ENCODE data around the gene GRID2. TPM values are rescaled to one million over a fixed set of nuclear protein-coding genes. Genes with fewer than 3 reads are reported as not detected.

Gene GRID2
- total and polyA plus RNA-seq, 2 of the 13 experiments (the other 11 are each of a cell fraction or from before 2014, with no cell fraction given) = not detected

DNA sequence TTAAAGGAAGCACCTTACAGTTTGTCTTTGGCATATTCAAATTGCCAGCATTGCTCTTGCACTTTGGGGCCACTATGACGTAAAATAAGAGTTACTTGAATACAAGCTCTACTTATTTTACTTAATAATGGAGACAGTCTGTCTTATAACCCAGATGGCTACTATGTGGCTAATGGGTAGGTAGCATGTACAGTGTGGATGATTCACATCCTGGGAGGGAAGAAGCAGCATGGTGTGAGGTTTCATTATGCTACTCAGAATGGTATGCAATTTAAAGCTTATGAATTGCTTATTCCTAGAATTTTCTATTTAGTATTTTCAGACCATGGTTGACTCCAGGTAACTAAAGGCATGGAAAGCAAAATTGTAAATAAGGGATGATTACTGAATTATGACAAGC, 763.0 kb downstream of the GRID2 start:
- Histone ChIP-seq H3K9me3 (ENCODE audit: low read length) (no peaks in the 10 kb centered on the region), H3K4me2 (ENCODE audit: low read depth, low read length) (no peak overlapping the region), H4K20me1 (ENCODE audit: insufficient read depth, low read length) (no peaks in the 10 kb centered on the region), H3K4me3 (replicated peaks in 1 of 3; ENCODE audit: insufficient read depth in 1 of 3, low read depth in 2 of 3, low read length in 3 of 3) (no peak overlapping the region), H3K4me1 (ENCODE audit: insufficient read depth, low read length) (no peaks in the 10 kb centered on the region), H3K27me3 (ENCODE audit: control insufficient read depth in 1 of 2, insufficient read depth in 2 of 2, low read length in 2 of 2) (no peaks in the 10 kb centered on the region; a peak in 1 of 5 replicates), H2AFZ (ENCODE audit: low read length) (no peak overlapping the region), H3K79me2 (ENCODE audit: insufficient read depth, low read length) (no peaks in the 10 kb centered on the region), H3K27ac (ENCODE audit: extremely low read length, insufficient read depth, low read length) (no peak overlapping the region), H3K36me3 (replicated peaks in 1 of 2; ENCODE audit: control insufficient read depth in 1 of 2, insufficient read depth in 2 of 2, low read length in 2 of 2) (no peaks in the 10 kb centered on the region), H3K9ac (ENCODE audit: insufficient read depth, low read depth, low read length) (no peak overlapping the region)
- ChIA-PET CTCF (ENCODE audit: low intra/inter-chr PET ratio, low total read pairs) (no interaction called here), POLR2A (no interaction called here)
- ATAC-seq (no peak), FAIRE-seq (no peak), DNase-seq (ENCODE audit: low spot score) (no peak)
- TF ChIP-seq RFXAP (CRISPR knock-in tag; IDR thresholded peaks at IDR 0.05; ENCODE audit: borderline replicate concordance) (no peak), MEIS2 (CRISPR knock-in tag; IDR thresholded peaks at IDR 0.05) (no peak), ISX (CRISPR knock-in tag; conservative IDR thresholded peaks at IDR 0.05) (no peak), MZF1 (CRISPR knock-in tag; IDR thresholded peaks at IDR 0.05; ENCODE audit: borderline replicate concordance) (no peak), ZHX1 (CRISPR knock-in tag; IDR thresholded peaks at IDR 0.05; ENCODE audit: low read depth) (no peak), TCF7 (IDR thresholded peaks at IDR 0.05; ENCODE audit: low read depth) (no peak), RFX1 (IDR thresholded peaks at IDR 0.05) (no peak)
- TF ChIP-seq, protein P1, sequence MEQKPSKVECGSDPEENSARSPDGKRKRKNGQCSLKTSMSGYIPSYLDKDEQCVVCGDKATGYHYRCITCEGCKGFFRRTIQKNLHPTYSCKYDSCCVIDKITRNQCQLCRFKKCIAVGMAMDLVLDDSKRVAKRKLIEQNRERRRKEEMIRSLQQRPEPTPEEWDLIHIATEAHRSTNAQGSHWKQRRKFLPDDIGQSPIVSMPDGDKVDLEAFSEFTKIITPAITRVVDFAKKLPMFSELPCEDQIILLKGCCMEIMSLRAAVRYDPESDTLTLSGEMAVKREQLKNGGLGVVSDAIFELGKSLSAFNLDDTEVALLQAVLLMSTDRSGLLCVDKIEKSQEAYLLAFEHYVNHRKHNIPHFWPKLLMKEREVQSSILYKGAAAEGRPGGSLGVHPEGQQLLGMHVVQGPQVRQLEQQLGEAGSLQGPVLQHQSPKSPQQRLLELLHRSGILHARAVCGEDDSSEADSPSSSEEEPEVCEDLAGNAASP (CRISPR knock-in tag; IDR thresholded peaks at IDR 0.05; ENCODE audit: borderline replicate concordance) = no peak
- WGBS (ENCODE audit: low lambda C conversion rate) = 7% methylated on average over 1 of the region's 1 CpG
- intact Hi-C loops (cut with micrococcal nuclease; ENCODE audit: unreplicated experiment) (no loop called here), in situ Hi-C loops (cut with HindIII; ENCODE audit: extremely low pct_ligation_motif_present, low pct_unique_long_range_greater_than_20kb) (no loop called here)
- BruUV-seq (replicated peaks) = no TSS peak

Data from HepG2 (cell line).